HEK293 (cell line): Measurements from ENCODE around the gene SWI5.

Source experiments
- CTCF ChIP-seq: fragments of 450-650 bp; formaldehyde crosslinking; IDR thresholded peaks from 2 replicates; pipeline ENCODE4 v1.5.1; 2016; ENCODE audit warnings: missing biosample characterization, missing genetic modification characterization
- KLF7 ChIP-seq: fragments of 450-650 bp; formaldehyde crosslinking; IDR thresholded peaks from 2 replicates; pipeline ENCODE4 v1.5.1; 2016; ENCODE audit warnings: missing biosample characterization, missing genetic modification characterization, borderline replicate concordance
- PRDM6 ChIP-seq: fragments of 450-650 bp; formaldehyde crosslinking; IDR thresholded peaks from 2 replicates; pipeline ENCODE4 v1.5.1; 2017; ENCODE audit warnings: missing biosample characterization, missing genetic modification characterization
- SP3 ChIP-seq: fragments of 450-650 bp; formaldehyde crosslinking; IDR thresholded peaks from 2 replicates; pipeline ENCODE4 v1.5.1; 2016; ENCODE audit warnings: missing biosample characterization, missing genetic modification characterization
- ZBTB11 ChIP-seq: fragments of 450-650 bp; formaldehyde crosslinking; conservative IDR thresholded peaks from 2 replicates; pipeline ENCODE4 v1.5.1; 2016; ENCODE audit warnings: low read depth, missing biosample characterization, missing genetic modification characterization
- ZBTB17 ChIP-seq: fragments of 450-650 bp; formaldehyde crosslinking; IDR thresholded peaks from 2 replicates; pipeline ENCODE4 v1.5.1; 2016; ENCODE audit warnings: missing biosample characterization, missing genetic modification characterization
- ZNF174 ChIP-seq: fragments of 450-650 bp; formaldehyde crosslinking; IDR thresholded peaks from 2 replicates; pipeline ENCODE4 v1.5.0; 2017; ENCODE audit warnings: missing biosample characterization, mild to moderate bottlenecking, missing genetic modification characterization
- ZNF266 ChIP-seq: fragments of 450-650 bp; formaldehyde crosslinking; IDR thresholded peaks from 2 replicates; pipeline ENCODE4 v1.5.1; 2016; ENCODE audit warnings: missing biosample characterization, missing genetic modification characterization, low read depth
- ZNF585B ChIP-seq: fragments of 450-650 bp; formaldehyde crosslinking; IDR thresholded peaks from 2 replicates; pipeline ENCODE4 v1.5.1; 2016; ENCODE audit warnings: missing biosample characterization, missing genetic modification characterization

GRCh38 chr9:128257907-128258306 lies 18.2 kb upstream of the SWI5 start:
- TF ChIP-seq SP3 (tag by site-specific recombination) (no peak), ZNF266 (tag by site-specific recombination) (no peak), CTCF (tag by site-specific recombination) (no peak), ZNF174 (tag by site-specific recombination) (no peak), ZBTB17 (tag by site-specific recombination) (no peak), ZNF585B (tag by site-specific recombination) (no peak), ZBTB11 (tag by site-specific recombination) (no peak), KLF7 (tag by site-specific recombination) (no peak), PRDM6 (no peak)
